ENCODE measurements around the gene GULP1. TPM values are rescaled to one million over a fixed set of nuclear protein-coding genes. Genes with fewer than 3 reads are reported as not detected.
A peak's percentile ranks its signal among the peaks of the same experiment; 100 is the strongest.

Gene GULP1
- total RNA-seq, 1 experiment from 2014 or later, result 75.1 TPM

DNA sequence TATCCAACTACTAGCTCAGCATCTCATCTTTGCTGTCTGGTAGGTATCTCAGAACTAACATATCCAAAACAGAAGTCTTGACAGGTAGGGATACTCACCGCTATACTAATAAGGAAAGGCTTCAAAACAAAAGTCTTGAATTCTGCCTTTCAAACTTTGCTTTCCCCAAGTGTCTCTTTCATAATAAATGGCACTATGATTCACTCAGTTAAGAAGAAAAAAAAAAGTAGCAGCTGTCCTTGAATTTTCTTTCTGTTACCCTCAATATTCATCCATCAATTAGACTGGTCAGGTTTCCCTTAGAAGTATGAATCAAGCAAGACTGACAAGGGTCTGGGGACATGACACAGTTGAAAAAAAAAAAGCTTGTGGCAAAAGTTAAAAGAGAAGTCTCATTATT, 175.1 kb downstream of the GULP1 start:
- peaks cover 29% of the 10 kb centered on the region for H3K9me3 Mint-ChIP-seq
- peaks cover 55% of the 10 kb centered on the region for H3K4me1 Mint-ChIP-seq
- ATAC-seq, result no peak
- ChIA-PET CTCF (no interaction called here), POLR2A (no interaction called here)
- peaks cover 26% of the 10 kb centered on the region for H3K36me3 Mint-ChIP-seq
- peak overlapping the region; percentile 9; the same call in 1 of the 2 replicates for H3K27ac Mint-ChIP-seq
- DNase-seq (ENCODE audit: low spot score), result no peak
- TF ChIP-seq SMAD3 (CRISPR knock-in tag; IDR thresholded peaks at IDR 0.05; ENCODE audit: borderline replicate concordance) (no peak), ZNF121 (CRISPR knock-in tag; IDR thresholded peaks at IDR 0.05) (no peak), RORB (CRISPR knock-in tag; IDR thresholded peaks at IDR 0.05) (no peak), IRF2 (CRISPR knock-in tag; IDR thresholded peaks at IDR 0.05; ENCODE audit: borderline replicate concordance, low read depth) (no peak), ZNF263 (CRISPR knock-in tag; IDR thresholded peaks at IDR 0.05; ENCODE audit: low read depth) (no peak), GRHL2 (CRISPR knock-in tag; IDR thresholded peaks at IDR 0.05; ENCODE audit: insufficient replicate concordance, severe bottlenecking) (no peak), ZBTB21 (CRISPR knock-in tag; IDR thresholded peaks at IDR 0.05; ENCODE audit: borderline replicate concordance) (no peak), FOXJ3 (CRISPR knock-in tag; IDR thresholded peaks at IDR 0.05; ENCODE audit: borderline replicate concordance) (no peak), ESRRA (CRISPR knock-in tag; IDR thresholded peaks at IDR 0.05; ENCODE audit: borderline replicate concordance) (no peak), EMX1 (CRISPR knock-in tag; IDR thresholded peaks at IDR 0.05) (no peak), FOXK1 (CRISPR knock-in tag; IDR thresholded peaks at IDR 0.05) (no peak), ETV6 (CRISPR knock-in tag; IDR thresholded peaks at IDR 0.05) (no peak), PRRX2 (CRISPR knock-in tag; IDR thresholded peaks at IDR 0.05) (no peak)
- TF ChIP-seq, protein P1, sequence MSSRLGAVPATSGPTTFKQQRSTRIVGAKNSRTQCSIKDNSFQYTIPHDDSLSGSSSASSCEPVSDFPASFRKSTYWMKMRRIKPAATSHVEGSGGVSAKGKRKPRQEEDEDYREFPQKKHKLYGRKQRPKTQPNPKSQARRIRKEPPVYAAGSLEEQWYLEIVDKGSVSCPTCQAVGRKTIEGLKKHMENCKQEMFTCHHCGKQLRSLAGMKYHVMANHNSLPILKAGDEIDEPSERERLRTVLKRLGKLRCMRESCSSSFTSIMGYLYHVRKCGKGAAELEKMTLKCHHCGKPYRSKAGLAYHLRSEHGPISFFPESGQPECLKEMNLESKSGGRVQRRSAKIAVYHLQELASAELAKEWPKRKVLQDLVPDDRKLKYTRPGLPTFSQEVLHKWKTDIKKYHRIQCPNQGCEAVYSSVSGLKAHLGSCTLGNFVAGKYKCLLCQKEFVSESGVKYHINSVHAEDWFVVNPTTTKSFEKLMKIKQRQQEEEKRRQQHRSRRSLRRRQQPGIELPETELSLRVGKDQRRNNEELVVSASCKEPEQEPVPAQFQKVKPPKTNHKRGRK (CRISPR knock-in tag; IDR thresholded peaks at IDR 0.05; ENCODE audit: borderline replicate concordance), result no peak
- TF ChIP-seq, protein P2, sequence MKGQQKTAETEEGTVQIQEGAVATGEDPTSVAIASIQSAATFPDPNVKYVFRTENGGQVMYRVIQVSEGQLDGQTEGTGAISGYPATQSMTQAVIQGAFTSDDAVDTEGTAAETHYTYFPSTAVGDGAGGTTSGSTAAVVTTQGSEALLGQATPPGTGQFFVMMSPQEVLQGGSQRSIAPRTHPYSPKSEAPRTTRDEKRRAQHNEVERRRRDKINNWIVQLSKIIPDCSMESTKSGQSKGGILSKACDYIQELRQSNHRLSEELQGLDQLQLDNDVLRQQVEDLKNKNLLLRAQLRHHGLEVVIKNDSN (CRISPR knock-in tag; IDR thresholded peaks at IDR 0.05), result no peak
- TF ChIP-seq, protein P3, sequence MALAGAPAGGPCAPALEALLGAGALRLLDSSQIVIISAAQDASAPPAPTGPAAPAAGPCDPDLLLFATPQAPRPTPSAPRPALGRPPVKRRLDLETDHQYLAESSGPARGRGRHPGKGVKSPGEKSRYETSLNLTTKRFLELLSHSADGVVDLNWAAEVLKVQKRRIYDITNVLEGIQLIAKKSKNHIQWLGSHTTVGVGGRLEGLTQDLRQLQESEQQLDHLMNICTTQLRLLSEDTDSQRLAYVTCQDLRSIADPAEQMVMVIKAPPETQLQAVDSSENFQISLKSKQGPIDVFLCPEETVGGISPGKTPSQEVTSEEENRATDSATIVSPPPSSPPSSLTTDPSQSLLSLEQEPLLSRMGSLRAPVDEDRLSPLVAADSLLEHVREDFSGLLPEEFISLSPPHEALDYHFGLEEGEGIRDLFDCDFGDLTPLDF (CRISPR knock-in tag; IDR thresholded peaks at IDR 0.05), result no peak
- TF ChIP-seq, protein P4, sequence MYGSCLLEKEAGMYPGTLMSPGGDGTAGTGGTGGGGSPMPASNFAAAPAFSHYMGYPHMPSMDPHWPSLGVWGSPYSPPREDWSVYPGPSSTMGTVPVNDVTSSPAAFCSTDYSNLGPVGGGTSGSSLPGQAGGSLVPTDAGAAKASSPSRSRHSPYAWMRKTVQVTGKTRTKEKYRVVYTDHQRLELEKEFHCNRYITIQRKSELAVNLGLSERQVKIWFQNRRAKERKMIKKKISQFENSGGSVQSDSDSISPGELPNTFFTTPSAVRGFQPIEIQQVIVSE (CRISPR knock-in tag; IDR thresholded peaks at IDR 0.05; ENCODE audit: borderline replicate concordance), result no peak
- TF ChIP-seq, protein P5, sequence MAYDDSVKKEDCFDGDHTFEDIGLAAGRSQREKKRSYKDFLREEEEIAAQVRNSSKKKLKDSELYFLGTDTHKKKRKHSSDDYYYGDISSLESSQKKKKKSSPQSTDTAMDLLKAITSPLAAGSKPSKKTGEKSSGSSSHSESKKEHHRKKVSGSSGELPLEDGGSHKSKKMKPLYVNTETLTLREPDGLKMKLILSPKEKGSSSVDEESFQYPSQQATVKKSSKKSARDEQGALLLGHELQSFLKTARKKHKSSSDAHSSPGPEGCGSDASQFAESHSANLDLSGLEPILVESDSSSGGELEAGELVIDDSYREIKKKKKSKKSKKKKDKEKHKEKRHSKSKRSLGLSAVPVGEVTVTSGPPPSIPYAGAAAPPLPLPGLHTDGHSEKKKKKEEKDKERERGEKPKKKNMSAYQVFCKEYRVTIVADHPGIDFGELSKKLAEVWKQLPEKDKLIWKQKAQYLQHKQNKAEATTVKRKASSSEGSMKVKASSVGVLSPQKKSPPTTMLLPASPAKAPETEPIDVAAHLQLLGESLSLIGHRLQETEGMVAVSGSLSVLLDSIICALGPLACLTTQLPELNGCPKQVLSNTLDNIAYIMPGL (CRISPR knock-in tag; IDR thresholded peaks at IDR 0.05), result no peak
- TF ChIP-seq, protein P6, sequence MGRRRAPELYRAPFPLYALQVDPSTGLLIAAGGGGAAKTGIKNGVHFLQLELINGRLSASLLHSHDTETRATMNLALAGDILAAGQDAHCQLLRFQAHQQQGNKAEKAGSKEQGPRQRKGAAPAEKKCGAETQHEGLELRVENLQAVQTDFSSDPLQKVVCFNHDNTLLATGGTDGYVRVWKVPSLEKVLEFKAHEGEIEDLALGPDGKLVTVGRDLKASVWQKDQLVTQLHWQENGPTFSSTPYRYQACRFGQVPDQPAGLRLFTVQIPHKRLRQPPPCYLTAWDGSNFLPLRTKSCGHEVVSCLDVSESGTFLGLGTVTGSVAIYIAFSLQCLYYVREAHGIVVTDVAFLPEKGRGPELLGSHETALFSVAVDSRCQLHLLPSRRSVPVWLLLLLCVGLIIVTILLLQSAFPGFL (CRISPR knock-in tag; IDR thresholded peaks at IDR 0.05; ENCODE audit: borderline replicate concordance), result no peak
- no peak overlapping the region for H3K4me3 Mint-ChIP-seq
- no peaks in the 10 kb centered on the region for H3K27me3 Mint-ChIP-seq (ENCODE audit: low read depth)

DNA sequence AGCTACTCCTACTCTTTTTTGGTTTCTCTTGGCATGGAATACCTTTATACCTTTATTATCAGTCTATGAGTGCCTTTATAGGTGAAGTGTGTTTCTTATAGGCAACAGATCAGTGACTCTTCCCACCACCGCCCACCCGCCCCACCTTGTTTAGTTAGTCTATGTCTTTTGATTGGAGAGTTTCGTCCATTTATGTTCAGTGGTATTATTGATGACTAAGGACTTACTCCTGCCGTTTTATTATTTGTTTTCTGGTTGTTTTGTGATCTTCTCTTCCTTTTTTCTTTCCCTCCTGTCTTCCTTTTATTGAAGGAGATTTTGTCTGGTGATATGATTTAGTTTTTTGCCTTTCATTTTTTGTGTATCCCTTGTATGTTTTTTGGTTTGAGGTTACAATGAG, 179.5 kb downstream of the GULP1 start:
- Mint-ChIP-seq H3K36me3 (peaks cover 23% of the 10 kb centered on the region), H3K9me3 (peaks cover 26% of the 10 kb centered on the region), H3K4me3 (no peak overlapping the region), H3K27ac (no peak overlapping the region), H3K4me1 (peaks cover 38% of the 10 kb centered on the region), H3K27me3 (ENCODE audit: low read depth) (no peaks in the 10 kb centered on the region)
- TF ChIP-seq, protein P7, sequence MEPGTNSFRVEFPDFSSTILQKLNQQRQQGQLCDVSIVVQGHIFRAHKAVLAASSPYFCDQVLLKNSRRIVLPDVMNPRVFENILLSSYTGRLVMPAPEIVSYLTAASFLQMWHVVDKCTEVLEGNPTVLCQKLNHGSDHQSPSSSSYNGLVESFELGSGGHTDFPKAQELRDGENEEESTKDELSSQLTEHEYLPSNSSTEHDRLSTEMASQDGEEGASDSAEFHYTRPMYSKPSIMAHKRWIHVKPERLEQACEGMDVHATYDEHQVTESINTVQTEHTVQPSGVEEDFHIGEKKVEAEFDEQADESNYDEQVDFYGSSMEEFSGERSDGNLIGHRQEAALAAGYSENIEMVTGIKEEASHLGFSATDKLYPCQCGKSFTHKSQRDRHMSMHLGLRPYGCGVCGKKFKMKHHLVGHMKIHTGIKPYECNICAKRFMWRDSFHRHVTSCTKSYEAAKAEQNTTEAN (CRISPR knock-in tag; IDR thresholded peaks at IDR 0.05), result no peak
- no peak for TF ChIP-seq ZNF121 (CRISPR knock-in tag; IDR thresholded peaks at IDR 0.05)
- ChIA-PET CTCF (no interaction called here), POLR2A (no interaction called here)
- ATAC-seq (no peak), DNase-seq (ENCODE audit: low spot score) (no peak)

Data from WTC11 (cell line).